Thyroid gland (tissue), 4 donors: Measurements from ENCODE around the gene MTAP.

Experiments
- POLR2A ChIP-seq, 2 donors: fragments of 450-650 bp; IDR thresholded peaks; one replicate each; pipeline ENCODE4 v1.6.1; 2017; ENCODE audit warnings: antibody characterized with exemption in 2 of 2, mild to moderate bottlenecking in 2 of 2, moderate library complexity in 1 of 2
- TF ChIP-seq, protein P1 (sequence below), 6 experiments: fragments of 200-600 bp in 3 of 6; fragments of 450-650 bp in 3 of 6; sonication (generic) in 3 of 6; IDR thresholded peaks; one replicate each; pipeline ENCODE4 v1.5.1; 2016 to 2019; ENCODE audit warnings: antibody characterized with exemption in 6 of 6, mild to moderate bottlenecking in 2 of 6, inconsistent platforms in 1 of 6, moderate library complexity in 1 of 6

DNA sequence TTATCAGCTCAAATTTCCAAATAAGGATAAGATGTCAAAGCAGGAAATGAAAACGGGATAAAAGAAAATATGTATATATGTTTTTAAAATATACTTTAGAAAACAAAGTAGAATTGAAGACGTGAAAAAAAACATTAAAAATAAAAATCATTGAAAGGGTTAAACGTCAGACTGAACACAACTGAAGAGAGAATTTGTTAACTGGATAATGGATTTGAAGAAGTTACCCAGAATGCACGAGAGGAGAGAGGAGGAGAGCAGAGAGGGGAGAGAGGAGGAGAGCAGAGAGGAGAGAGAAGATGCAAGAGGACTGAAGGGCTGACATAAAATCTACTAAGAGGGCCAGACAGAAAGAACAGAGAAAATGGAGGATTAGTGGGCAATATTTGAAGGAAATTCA is 103.8 kb downstream of the MTAP start:
- TF ChIP-seq, protein P1, sequence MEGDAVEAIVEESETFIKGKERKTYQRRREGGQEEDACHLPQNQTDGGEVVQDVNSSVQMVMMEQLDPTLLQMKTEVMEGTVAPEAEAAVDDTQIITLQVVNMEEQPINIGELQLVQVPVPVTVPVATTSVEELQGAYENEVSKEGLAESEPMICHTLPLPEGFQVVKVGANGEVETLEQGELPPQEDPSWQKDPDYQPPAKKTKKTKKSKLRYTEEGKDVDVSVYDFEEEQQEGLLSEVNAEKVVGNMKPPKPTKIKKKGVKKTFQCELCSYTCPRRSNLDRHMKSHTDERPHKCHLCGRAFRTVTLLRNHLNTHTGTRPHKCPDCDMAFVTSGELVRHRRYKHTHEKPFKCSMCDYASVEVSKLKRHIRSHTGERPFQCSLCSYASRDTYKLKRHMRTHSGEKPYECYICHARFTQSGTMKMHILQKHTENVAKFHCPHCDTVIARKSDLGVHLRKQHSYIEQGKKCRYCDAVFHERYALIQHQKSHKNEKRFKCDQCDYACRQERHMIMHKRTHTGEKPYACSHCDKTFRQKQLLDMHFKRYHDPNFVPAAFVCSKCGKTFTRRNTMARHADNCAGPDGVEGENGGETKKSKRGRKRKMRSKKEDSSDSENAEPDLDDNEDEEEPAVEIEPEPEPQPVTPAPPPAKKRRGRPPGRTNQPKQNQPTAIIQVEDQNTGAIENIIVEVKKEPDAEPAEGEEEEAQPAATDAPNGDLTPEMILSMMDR (IDR thresholded peaks at IDR 0.05), result no peak
- TF ChIP-seq POLR2A (IDR thresholded peaks at IDR 0.05), result no peak
